IMR-90 (cell line): Measurements from ENCODE around the gene ATP2B2. TPM values are rescaled to one million over a fixed set of nuclear protein-coding genes. Genes with fewer than 3 reads are reported as not detected.

Experiments
- ATAC-seq: fragments of 200-7000 bp; cut with Tn5 transposase; 2 replicates; pipeline ENCODE4 v1.9.1; 2020; ENCODE audit warnings: low read depth, mild to moderate bottlenecking, moderate library complexity
- BruUV-seq: library from RNA; stranded (reverse); fragments of 400-500 nt; replicated peaks from 2 replicates; lab custom pipeline; 2021; lab: Mats Ljungman, UMichigan
- CTCF ChIA-PET: fragments of 300-600 bp; formaldehyde crosslinking; extraction: SDS; loops from one replicate; lab custom pipeline; 2021; ENCODE audit warnings: antibody characterized with exemption; lab: Yijun Ruan, JAX
- POLR2A ChIA-PET: fragments of 300-600 bp; sonication (Branson Sonifier 250); formaldehyde crosslinking; loops from one replicate; lab custom pipeline; 2022; ENCODE audit warnings: antibody characterized with exemption; ENCODE audit not compliant: unreplicated experiment; lab: Charles Lee
- DNase-seq: peaks from one replicate; pipeline ENCODE4 v3.0.0; 2013
- H2AFZ ChIP-seq: replicated peaks from 2 replicates; pipeline ENCODE3; 2013; ENCODE audit warnings: low read length, mild to moderate bottlenecking; ENCODE audit not compliant: poor library complexity
- H2AK5ac ChIP-seq: 2 replicates; pipeline ENCODE4 v1.6.1; 2013; ENCODE audit warnings: low read depth, low read length, inconsistent platforms
- H2AK9ac ChIP-seq: replicated peaks from 2 replicates; pipeline ENCODE3; 2013; ENCODE audit warnings: mild to moderate bottlenecking, low read depth, low read length, moderate library complexity; ENCODE audit not compliant: poor library complexity
- H2BK120ac ChIP-seq: 2 replicates; pipeline ENCODE4 v1.6.1; 2013; ENCODE audit warnings: low read depth, low read length, inconsistent platforms
- H2BK15ac ChIP-seq: 3 replicates; pipeline ENCODE4 v1.6.1; 2013; ENCODE audit warnings: low read depth, low read length, inconsistent platforms
- H2BK20ac ChIP-seq: 2 replicates; pipeline ENCODE4 v1.6.1; 2013; ENCODE audit warnings: low read depth, mild to moderate bottlenecking, inconsistent platforms, low read length, moderate library complexity
- H2BK5ac ChIP-seq: 2 replicates; pipeline ENCODE4 v1.6.1; 2013; ENCODE audit warnings: mild to moderate bottlenecking, low read depth, low read length, inconsistent platforms; ENCODE audit not compliant: poor library complexity, severe bottlenecking
- H3K14ac ChIP-seq: replicated peaks from 2 replicates; pipeline ENCODE4 v1.6.1; 2013; ENCODE audit warnings: low read depth, low read length, inconsistent platforms
- H3K18ac ChIP-seq: 2 replicates; pipeline ENCODE4 v1.6.1; 2013; ENCODE audit warnings: low read depth, low read length, control low read depth
- H3K23ac ChIP-seq: 2 replicates; pipeline ENCODE4 v1.6.1; 2013; ENCODE audit warnings: low read depth, low read length, inconsistent platforms
- H3K27ac ChIP-seq: 2 replicates; pipeline ENCODE4 v1.5.1; 2013; ENCODE audit warnings: mild to moderate bottlenecking, control low read depth, low read length; ENCODE audit not compliant: insufficient read depth
- H3K27me3 ChIP-seq: 2 replicates; pipeline ENCODE4 v1.6.1; 2013; ENCODE audit warnings: low read length; ENCODE audit not compliant: control insufficient read depth, insufficient read depth
- H3K36me3 ChIP-seq: 2 replicates; pipeline ENCODE4 v1.6.1; 2013; ENCODE audit warnings: low read length, mixed read lengths; ENCODE audit not compliant: control insufficient read depth, insufficient read depth
- H3K4ac ChIP-seq: 2 replicates; pipeline ENCODE4 v1.6.1; 2013; ENCODE audit warnings: low read depth, low read length, inconsistent platforms
- H3K4me1 ChIP-seq: 2 replicates; pipeline ENCODE4 v1.6.1; 2013; ENCODE audit warnings: low read length, mixed read lengths; ENCODE audit not compliant: control insufficient read depth, insufficient read depth
- H3K4me2 ChIP-seq: 2 replicates; pipeline ENCODE4 v1.6.1; 2013; ENCODE audit warnings: low read depth, mild to moderate bottlenecking, control low read depth, low read length, moderate library complexity
- H3K4me3 ChIP-seq: 2 replicates; pipeline ENCODE4 v1.5.1; 2013; ENCODE audit warnings: low read depth, mild to moderate bottlenecking, control low read depth, low read length, moderate library complexity; ENCODE audit not compliant: insufficient read depth
- H3K56ac ChIP-seq: 2 replicates; pipeline ENCODE4 v1.6.1; 2013; ENCODE audit warnings: low read length, inconsistent platforms; ENCODE audit not compliant: insufficient read depth; ENCODE audit errors: extremely low read depth
- H3K79me1 ChIP-seq, 2 experiments: 2 replicates each; pipeline ENCODE4 v1.6.1; 2013; ENCODE audit warnings: low read length in 2 of 2, inconsistent platforms in 1 of 2, low read depth in 1 of 2
- H3K9ac ChIP-seq: 2 replicates; pipeline ENCODE4 v1.6.1; 2013; ENCODE audit warnings: low read depth, low read length, control low read depth
- H3K9me1 ChIP-seq: 2 replicates; pipeline ENCODE4 v1.6.1; 2013; ENCODE audit warnings: low read length, inconsistent platforms; ENCODE audit not compliant: insufficient read depth
- H3K9me3 ChIP-seq: 2 replicates; pipeline ENCODE4 v1.6.1; 2013; ENCODE audit warnings: low read length; ENCODE audit not compliant: control insufficient read depth, insufficient read depth
- H4K20me1 ChIP-seq: 2 replicates; pipeline ENCODE4 v1.6.1; 2013; ENCODE audit warnings: low read length, inconsistent platforms; ENCODE audit not compliant: insufficient read depth
- H4K5ac ChIP-seq: 2 replicates; pipeline ENCODE4 v1.6.1; 2013; ENCODE audit warnings: mild to moderate bottlenecking, low read depth, low read length, control low read depth
- H4K8ac ChIP-seq, 2 experiments: 2 replicates each; pipeline ENCODE4 v1.6.1; 2013; ENCODE audit warnings: low read depth in 2 of 2, low read length in 2 of 2, control low read depth in 1 of 2, inconsistent platforms in 1 of 2
- H4K91ac ChIP-seq: 2 replicates; pipeline ENCODE4 v1.6.1; 2013; ENCODE audit warnings: low read depth, low read length, inconsistent platforms; ENCODE audit not compliant: insufficient read depth
- MXI1 ChIP-seq: IDR thresholded peaks from 2 replicates; pipeline ENCODE4 v1.6.1; 2012; ENCODE audit warnings: low read depth, mild to moderate bottlenecking, low read length, moderate library complexity, borderline replicate concordance
- WGBS, 2 experiments: methylation state at CpG; one replicate each; pipeline versions ENCODE4 v1.1.5 to v1.1.7; 2013; ENCODE audit warnings: missing lambda C conversion rate in 2 of 2; ENCODE audit not compliant: insufficient read length in 1 of 2; ENCODE audit errors: extremely low coverage in 2 of 2; 5-methylcytosine and 5-hydroxymethylcytosine counted together
- dilution Hi-C: fragments of 300-500 bp; cut with HindIII; formaldehyde crosslinking; loops from one replicate; pipeline ENCODE4 v1.14.3; 2018; ENCODE audit warnings: low sequenced_read_pairs; ENCODE audit not compliant: unreplicated experiment
- in situ Hi-C: fragments of 300-500 bp; cut with MboI; formaldehyde crosslinking; loops from 3 replicates; pipeline ENCODE4 v1.14.3; 2019; ENCODE audit warnings: low sequenced_read_pairs, inconsistent platforms, mixed read lengths
- intact Hi-C: fragments of 100-400 bp; cut with micrococcal nuclease; formaldehyde crosslinking; loops from 2 replicates; pipeline ENCODE4 v1.10.0; 2022
- polyA plus RNA-seq, 3 experiments: library from polyadenylated mRNA; depleted of rRNA; stranded (reverse); fragments of >200 nt; gene quantifications; 2 replicates each; pipeline ENCODE4 v1.2.3, GENCODE V29; 2012; ENCODE audit warnings: low replicate concordance in 1 of 3
- total RNA-seq: library from RNA; depleted of rRNA; stranded (reverse); fragments of >200 nt; gene quantifications from 2 replicates; pipeline ENCODE4 v1.2.3, GENCODE V29; 2012

Gene ATP2B2
- total and polyA plus RNA-seq, 2 of the 4 experiments (the other 2 are of a cell fraction) = under 0.01 to 0.02 TPM

DNA sequence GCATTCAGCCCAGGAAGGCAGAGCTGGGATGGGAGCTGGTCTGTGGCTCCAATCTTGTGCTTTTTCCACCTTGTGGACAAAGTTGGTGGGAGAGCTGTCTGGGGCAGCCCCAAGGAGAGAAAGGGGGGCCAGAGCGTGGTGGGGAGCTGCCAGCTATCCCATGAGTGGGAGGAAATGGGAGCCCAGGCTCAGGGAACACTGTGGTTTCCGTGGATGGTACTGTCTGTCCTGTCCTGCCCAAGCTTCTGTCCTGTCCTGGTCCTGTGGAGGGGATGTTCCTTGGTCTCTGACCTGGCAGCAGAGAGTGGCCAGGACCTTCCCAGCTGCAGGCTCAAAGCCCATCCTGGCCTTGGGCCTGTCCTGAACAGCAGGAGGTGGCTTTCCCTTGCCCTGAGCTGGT lies 111.9 kb downstream of the ATP2B2 start:
- no peak overlapping the region for H3K4me3 ChIP-seq
- H3K36me3 ChIP-seq = no peaks in the 10 kb centered on the region
- H2AK5ac ChIP-seq = no peak overlapping the region
- no peak overlapping the region for H3K27ac ChIP-seq
- BruUV-seq = no TSS peak
- H3K23ac ChIP-seq = no peak overlapping the region
- CTCF ChIA-PET = interaction anchor here (0.6 kb wide), 1 partner anchor 15 kb away, joined by 3 read pairs; no protein-coding TSS in a partner anchor
- H2AFZ ChIP-seq = no peak overlapping the region
- no peak overlapping the region for H3K9ac ChIP-seq
- no peak overlapping the region for H3K4me2 ChIP-seq
- POLR2A ChIA-PET = no interaction called here
- dilution Hi-C loops = no loop called here
- H3K56ac ChIP-seq = no peak overlapping the region
- peaks cover 3% of the 10 kb centered on the region for H3K9me3 ChIP-seq
- ATAC-seq = no peak
- in situ Hi-C loops = no loop called here
- no peak overlapping the region for H2BK15ac ChIP-seq
- 60% methylated on average over 1 of the region's 2 CpGs; no CpG with 5 or more reads in 1 of the 2 experiments for WGBS, 2 experiments
- no peak overlapping the region for H3K14ac ChIP-seq
- no peak overlapping the region for H4K5ac ChIP-seq
- H3K4ac ChIP-seq = no peak overlapping the region
- no peak overlapping the region for H4K91ac ChIP-seq
- TF ChIP-seq MXI1 = no peak
- H3K4me1 ChIP-seq = no peaks in the 10 kb centered on the region
- no peak overlapping the region for H3K18ac ChIP-seq
- no peaks in the 10 kb centered on the region for H4K20me1 ChIP-seq
- no peak for DNase-seq
- H2AK9ac ChIP-seq = no peak overlapping the region
- H2BK120ac ChIP-seq = no peak overlapping the region
- no peaks in the 10 kb centered on the region for H3K79me1 ChIP-seq
- H3K9me1 ChIP-seq = no peaks in the 10 kb centered on the region
- intact Hi-C loops = no loop called here
- no peak overlapping the region for H2BK5ac ChIP-seq
- H4K8ac ChIP-seq = no peak overlapping the region
- peaks cover 40% of the 10 kb centered on the region for H3K27me3 ChIP-seq
- H2BK20ac ChIP-seq = no peak overlapping the region
